Measurements from ENCODE around the gene GBF1.

Gene GBF1

GRCh38 chr10:102400076-102400475 is 154.7 kb downstream of the GBF1 start:
- peak overlapping the region; percentile 81 for H3K27ac ChIP-seq
- TF ChIP-seq, protein P1, sequence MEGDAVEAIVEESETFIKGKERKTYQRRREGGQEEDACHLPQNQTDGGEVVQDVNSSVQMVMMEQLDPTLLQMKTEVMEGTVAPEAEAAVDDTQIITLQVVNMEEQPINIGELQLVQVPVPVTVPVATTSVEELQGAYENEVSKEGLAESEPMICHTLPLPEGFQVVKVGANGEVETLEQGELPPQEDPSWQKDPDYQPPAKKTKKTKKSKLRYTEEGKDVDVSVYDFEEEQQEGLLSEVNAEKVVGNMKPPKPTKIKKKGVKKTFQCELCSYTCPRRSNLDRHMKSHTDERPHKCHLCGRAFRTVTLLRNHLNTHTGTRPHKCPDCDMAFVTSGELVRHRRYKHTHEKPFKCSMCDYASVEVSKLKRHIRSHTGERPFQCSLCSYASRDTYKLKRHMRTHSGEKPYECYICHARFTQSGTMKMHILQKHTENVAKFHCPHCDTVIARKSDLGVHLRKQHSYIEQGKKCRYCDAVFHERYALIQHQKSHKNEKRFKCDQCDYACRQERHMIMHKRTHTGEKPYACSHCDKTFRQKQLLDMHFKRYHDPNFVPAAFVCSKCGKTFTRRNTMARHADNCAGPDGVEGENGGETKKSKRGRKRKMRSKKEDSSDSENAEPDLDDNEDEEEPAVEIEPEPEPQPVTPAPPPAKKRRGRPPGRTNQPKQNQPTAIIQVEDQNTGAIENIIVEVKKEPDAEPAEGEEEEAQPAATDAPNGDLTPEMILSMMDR (conservative IDR thresholded peaks at IDR 0.05): no peak

DNA sequence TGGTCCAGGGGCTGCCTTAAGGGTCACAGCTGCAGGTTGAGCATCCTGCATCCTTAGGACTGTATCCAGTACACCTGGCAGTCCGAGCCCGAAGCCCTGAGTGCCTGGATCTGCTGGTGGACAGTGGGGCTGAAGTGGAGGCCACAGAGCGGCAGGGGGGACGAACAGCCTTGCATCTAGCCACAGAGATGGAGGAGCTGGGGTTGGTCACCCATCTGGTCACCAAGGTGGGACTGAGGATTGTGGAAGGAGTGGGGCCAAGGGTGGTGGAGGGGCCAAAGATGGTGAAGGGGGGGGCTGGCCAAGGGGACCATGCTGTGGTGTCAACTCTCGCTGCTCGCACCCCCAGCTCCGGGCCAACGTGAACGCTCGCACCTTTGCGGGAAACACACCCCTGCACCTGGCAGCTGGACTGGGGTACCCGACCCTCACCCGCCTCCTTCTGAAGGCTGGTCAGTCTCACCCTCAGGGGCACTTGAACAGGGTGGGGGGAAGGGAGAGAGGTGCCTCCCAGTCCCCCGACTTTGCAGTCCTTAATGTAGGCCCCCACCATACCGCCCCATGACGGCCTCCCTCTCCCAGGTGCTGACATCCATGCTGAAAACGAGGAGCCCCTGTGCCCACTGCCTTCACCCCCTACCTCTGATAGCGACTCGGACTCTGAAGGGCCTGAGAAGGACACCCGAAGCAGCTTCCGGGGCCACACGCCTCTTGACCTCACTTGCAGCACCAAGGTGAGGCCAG is 155.4 kb downstream of the GBF1 start:
- no peak overlapping the region for H3K27ac ChIP-seq
- TF ChIP-seq, protein P1 (conservative IDR thresholded peaks at IDR 0.05): no peak

DNA sequence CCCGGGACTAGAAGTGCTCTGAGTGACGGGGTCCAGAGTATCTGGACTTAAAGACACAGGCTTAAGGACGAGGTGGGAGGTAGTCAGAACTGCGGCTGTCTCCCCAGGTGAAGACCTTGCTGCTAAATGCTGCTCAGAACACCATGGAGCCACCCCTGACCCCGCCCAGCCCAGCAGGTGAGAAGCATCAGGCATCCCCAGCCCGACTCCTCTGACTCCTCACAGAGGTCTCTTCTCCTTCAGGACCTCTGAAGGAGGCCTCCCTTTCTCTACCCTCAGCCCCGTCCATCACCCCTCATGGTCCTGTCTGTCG is 156.0 kb downstream of the GBF1 start:
- H3K27ac ChIP-seq: no peak overlapping the region

DNA sequence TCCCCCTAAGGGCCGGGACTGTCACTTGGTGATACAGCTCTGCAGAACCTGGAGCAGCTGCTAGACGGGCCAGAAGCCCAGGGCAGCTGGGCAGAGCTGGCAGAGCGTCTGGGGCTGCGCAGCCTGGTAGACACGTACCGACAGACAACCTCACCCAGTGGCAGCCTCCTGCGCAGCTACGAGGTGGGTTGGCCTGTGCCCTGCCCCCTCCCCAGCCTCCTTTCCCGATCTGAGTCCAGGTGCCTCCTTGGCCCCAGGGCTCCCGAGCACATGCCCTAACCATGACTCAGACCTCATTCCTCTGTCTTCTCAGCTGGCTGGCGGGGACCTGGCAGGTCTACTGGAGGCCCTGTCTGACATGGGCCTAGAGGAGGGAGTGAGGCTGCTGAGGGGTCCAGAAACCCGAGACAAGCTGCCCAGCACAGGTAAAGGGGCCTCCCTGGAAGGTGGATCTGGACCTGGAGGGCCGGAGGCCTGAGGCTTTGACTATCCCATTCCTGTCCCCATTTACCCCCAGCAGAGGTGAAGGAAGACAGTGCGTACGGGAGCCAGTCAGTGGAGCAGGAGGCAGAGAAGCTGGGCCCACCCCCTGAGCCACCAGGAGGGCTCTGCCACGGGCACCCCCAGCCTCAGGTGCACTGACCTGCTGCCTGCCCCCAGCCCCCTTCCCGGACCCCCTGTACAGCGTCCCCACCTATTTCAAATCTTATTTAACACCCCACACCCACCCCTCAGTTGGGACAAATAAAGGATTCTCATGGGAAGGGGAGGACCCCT is 156.6 kb downstream of the GBF1 start:
- TF ChIP-seq, protein P1 (conservative IDR thresholded peaks at IDR 0.05): no peak
- no peak overlapping the region for H3K27ac ChIP-seq

More for the DNA sequence above, 156.0 kb downstream of the GBF1 start:
- TF ChIP-seq, protein P1 (conservative IDR thresholded peaks at IDR 0.05): no peak

GRCh38 chr10:102402512-102402896 is 157.2 kb downstream of the GBF1 start:
- TF ChIP-seq, protein P1 (conservative IDR thresholded peaks at IDR 0.05): no peak
- no peak overlapping the region for H3K27ac ChIP-seq

DNA sequence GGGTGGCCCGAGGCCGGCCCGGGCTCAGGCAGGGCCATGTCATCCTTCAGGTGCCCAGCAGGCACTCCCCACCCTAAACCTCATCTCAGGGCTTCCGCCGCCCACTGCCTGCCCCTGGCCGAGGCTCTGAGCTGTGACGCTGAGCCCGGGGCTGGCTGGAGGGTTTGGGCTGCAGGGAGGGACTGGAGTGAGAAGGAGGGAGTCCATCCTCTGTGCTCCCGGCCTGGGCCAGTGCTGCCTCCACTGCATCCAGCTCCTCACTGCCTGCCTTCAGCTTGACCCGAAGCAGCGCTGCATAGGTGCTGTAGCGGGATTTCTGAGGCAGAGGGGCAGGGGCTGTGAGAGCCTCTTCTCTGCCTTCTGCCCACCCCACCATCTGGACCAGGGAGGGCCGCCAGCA is 157.8 kb downstream of the GBF1 start:
- H3K27ac ChIP-seq: no peak overlapping the region
- TF ChIP-seq, protein P1 (conservative IDR thresholded peaks at IDR 0.05): no peak

GRCh38 chr10:102404361-102405107 is 159.2 kb downstream of the GBF1 start:
- no peak overlapping the region for H3K27ac ChIP-seq
- TF ChIP-seq, protein P1 (conservative IDR thresholded peaks at IDR 0.05): no peak
